ENCODE results near the gene LCN10.

The LCN10 gene

DNA sequence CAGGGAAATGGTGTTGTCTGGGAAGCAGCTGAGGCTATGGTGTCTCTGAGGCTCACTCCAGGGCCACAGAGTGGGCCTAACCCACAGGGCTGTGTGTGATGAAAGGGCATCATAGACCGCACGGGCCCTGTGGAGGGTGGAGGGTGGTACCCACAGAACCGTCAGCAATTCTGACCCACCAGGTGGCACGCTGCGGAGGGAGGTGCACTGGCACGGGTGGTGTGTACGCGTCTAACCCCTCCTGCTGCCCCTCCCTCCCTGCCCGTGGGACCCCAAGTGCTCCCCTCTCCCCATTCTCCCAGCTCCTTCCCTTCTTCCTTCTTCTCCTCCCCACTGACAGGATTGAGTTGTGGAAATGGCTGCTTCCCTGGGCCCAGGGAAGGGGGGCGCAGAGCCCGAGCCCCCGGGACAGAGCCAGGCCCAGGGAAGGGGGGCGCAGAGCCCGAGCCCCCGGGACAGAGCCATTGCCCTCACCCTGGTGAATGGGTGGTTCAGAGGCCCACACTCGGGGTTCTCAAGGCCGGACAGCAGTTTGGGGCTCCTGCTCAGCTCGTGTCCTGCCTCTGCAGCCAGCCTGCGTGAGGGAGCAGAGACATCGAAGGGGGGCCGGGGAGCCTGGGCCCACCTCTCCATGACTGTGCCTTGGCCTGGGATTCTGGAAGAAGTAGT, 6.8 kb downstream of the LCN10 start:
- DNase-seq = no peak

DNA sequence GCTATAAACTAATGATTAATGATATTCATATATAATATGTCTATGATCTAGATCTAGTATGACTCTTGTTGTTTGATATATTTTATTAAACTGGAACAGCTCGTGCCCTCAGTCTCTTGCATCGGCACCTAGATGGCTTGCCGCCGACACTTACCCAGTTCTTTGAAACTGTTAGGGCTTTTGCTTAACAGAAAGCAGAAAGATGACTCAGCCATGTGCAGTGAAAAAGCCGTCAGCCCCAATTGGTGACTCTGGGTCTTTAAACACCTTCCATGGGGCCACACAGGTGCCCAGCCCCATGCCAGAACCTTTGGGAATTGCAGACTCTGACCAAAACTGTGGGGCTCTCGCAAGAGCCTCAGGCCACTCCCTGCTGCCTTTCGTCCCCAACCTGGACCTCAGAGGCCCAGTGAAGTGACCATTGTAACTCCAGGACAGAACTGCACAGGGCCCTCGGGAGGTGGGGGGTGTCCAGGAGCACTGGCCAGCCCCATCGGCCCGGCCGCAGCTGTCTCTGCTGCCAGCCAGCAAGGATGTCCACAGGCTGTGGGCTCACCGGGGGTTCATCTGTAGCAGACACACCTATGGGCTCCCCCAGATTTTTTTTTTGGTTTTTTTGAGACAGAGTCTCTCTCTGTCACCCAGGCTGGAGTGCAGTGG, 7.8 kb downstream of the LCN10 start:
- DNase-seq = no peak

DNA sequence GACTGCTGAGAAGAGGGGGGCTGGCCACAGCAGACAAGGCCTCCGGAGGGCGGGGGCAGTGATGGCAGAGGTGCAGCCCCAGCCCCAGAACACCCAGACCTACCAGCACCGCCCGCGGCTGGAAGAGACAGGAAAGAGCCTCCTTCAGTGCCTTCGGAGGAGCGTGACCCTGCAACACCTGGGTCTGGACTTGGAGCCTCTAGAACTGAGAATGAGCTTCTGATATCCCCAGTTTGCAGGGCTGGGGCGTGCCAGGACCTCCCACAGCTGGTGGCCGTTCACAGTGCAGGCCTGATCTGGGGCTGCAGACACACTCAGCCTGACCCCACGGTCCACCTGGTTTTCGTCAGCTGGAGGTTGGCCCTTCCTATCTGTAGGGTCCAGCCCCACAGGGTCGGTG, 9.1 kb downstream of the LCN10 start:
- no peak for DNase-seq

DNA sequence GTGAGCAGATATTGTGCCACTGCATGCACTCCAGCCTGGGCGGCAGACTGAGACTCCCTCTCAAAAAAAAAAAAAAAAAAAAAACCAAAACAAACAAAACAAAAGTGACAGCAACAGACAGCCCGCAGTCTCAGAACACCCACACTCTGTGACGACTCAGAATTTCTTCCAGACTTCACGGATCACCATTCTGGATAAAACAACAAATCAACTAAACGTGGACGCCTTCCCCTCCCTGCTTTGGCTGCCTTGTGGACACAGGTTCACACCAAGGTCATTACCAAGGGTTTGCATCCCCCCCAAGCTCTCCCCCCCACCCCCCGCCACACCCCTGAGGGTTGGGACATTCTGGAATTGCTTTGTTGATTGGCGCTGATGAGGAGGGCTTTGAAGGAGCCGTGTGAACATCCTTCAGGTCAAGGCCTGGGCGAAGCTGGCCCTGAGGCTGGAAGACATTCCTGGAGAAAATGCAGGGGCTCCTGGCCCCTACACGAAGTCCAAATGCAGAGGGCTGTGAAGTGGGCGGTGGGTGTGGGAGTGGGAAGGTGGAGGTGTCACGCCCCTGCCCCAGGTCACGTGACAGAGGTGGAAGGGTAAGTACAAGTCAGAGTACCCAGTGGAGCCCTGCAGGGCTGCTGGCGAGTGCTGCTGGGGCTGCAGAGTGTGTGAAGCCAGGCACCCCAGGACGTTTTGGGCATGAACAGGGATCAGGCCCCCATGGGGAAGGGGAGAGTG, 10.1 kb downstream of the LCN10 start:
- no peak for DNase-seq

DNA sequence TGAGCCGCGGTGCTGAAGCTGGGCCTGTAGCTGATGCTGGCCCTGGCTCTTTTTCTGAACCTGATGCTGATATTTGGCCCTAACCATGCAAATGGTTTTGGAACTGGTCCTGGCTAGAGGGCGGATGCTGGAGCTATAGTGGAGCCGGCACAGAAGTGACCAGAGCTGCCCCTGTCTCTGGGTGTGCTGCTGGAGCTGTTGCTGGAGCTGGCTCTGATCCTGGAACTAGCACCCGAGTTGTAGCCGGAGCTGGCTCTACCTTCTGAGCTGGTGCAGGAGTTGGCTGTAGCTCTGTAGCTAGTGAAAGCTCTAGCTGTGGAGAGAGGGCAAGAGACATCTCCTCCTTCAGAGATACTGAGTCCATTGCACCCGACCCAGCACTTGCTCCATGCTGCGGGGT, 12.8 kb downstream of the LCN10 start:
- DNase-seq = no peak

DNA sequence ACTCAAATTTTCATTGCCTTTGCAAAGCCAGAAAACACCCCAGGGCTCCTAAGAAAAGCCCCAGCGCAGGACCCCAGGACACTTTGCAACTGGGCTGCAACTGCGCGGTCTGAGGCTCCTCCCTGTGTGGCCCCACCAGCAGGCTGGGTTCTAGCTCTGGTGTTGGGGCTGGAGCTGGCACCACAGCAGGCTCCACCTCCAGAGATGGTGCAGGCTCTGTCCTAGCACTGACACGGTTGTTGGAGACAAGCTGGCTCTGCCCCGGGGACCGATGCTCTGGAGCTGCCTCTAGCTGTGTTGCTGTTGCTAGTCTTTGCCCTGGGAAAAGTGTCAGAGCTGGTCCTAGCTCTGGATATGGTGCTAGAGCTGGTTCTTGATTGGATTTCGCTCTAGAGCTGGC, 13.6 kb downstream of the LCN10 start:
- no peak for DNase-seq

DNA sequence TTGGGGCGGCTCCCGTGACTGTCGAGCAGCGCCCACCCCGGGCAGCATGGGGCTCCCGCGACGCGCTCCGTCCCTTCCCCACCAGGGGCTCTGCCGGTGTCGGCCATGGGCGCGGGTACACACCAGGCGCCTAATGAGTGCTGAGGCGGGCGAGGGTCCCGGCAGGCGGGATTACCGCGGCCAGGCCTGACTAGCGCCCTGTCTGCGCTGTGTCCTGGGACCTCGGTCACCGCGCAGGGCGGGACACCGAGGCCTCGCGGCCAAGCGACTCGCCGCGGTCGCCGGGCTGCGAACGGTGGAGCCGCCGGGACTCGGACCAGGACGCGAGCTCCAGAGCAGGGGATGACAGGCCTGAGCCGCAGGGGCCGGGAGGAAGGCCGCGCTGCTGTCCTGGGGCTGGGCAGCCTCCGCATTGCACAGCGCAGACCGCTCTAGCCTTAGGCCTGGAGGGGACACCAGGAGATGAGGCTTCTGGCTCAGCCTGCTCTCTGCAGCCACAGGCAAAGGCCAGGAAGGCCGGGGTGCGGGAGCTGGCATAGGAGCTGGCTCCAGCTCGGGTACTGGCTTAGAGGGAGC, 14.1 kb downstream of the LCN10 start:
- no peak for DNase-seq

DNA sequence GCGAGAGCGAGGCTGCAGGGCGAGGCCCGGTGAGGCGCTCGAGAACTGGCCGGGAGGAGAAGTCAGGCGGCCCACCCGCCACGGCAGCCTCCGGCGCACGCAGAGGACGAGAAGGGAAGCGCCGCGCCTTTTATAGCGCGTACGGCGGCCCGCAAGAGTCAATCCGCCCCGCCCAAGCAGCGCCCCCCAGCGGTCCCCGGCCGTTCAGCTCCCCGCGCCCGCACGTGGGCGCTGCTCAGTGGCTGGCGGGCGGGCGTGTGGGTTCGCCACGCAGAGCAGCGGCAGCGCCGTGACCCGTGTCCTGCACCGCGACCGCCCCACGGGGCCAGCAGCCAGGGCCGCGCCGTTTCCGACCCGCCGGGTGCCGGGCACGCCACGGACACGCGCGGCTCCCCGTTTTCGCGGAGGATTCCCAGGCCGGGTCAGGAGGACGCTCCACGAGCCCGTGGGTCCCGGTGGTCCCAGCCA, 14.6 kb downstream of the LCN10 start:
- DNase-seq = peak; percentile 89 to 95 (median 92)

DNA sequence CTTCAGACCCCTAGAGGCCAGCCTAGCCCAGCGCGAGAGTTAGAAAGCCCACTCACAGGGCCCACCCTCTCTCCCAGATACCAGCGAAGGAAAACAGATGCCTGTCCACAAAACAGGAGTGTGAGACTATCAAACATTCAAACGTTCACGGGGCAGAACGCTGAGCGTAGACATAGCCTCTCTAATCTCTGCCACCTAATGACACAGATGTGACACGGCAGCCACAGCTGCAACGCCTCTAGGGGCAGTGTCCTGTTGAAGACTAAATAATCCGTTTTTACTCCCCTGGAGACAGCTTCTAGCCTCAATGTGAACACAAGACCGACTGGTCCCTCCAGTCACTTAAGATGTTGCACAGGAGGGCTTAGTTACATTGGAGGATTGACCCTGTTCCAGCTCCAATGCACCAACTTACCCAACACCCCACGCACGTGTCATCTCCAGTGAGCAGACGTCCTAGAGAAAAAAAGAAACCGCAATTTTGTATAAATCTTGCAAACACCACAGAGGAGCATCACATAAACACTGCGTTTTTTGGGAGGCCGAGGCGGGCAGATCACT, 16.0 kb downstream of the LCN10 start:
- DNase-seq = no peak

DNA sequence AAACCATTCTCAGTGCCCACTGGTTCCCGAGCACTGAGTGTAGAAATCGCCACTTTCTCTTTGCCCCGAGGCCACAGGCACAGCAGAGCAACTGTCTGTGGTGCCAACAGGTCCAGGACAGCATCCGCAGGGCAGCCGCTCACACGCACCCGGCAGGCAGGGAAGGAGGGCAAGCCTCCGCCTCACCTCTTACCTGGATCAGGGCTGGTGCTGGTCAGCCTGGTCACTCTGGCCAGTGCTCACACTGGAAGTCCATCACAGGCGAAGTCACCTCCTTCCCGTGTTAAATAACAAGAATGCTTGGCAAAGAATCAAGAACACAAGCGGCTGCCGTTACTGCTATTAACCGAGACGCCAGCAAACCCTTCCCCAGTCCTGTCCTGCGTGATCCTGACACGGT, 16.6 kb downstream of the LCN10 start:
- no peak for DNase-seq

DNA sequence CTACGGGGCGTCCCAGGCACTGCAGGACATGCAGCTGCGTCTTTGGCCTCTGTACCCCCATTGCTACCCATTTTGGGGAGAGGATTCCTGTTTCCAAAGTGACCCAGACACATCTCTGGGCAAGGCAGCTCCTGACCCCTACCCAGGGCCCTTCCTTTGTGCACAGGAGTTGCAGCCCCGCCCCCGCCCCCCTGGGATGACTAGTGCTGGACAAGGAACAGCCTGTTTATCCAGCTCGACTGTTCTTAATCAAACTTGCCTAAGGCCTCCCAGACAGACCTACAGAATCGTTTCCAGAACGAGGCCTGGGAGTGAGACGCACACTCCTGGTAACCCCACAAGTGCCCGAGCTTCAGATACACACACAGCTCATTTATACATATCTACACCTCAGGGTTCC, 17.1 kb downstream of the LCN10 start:
- no peak for DNase-seq

DNA sequence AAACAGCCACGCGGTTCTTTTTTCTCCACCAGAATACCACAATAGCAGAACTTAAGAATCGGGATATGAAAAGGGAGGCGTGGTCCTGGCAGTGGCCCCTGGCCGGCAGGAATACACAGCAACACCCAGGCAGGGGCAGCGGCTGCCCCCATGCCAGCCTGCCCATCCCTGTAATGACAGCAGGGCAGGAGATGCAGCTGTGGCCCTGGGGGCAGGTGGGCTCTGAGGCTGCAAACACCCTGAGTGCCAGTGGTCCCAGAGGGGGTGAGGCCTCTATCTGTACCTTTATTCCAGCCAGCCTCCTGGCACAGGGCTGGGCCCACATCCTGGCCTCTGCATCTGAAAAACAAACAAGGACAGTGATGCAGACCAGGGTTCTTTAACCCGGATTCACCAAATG, 18.0 kb downstream of the LCN10 start:
- no peak for DNase-seq

DNA sequence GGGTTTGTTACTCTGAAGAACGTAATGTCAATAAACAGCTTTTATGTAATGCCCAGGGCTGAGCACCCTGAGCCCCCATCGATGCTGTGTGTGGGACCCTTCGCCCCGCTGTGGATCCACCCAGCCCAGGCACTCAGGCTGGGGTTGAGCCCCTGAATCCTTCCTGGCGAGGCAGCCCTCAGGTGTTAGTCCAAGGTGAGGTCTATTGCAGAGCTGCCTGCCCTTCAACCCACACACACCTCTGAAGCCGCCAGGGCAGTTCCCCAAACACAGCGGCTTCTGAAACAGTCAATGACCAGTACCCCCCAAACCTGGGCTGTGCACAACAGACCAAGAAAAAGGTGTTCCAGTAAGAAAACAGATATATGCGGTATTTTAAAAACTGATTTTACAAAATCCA, 18.8 kb downstream of the LCN10 start:
- no peak for DNase-seq

DNA sequence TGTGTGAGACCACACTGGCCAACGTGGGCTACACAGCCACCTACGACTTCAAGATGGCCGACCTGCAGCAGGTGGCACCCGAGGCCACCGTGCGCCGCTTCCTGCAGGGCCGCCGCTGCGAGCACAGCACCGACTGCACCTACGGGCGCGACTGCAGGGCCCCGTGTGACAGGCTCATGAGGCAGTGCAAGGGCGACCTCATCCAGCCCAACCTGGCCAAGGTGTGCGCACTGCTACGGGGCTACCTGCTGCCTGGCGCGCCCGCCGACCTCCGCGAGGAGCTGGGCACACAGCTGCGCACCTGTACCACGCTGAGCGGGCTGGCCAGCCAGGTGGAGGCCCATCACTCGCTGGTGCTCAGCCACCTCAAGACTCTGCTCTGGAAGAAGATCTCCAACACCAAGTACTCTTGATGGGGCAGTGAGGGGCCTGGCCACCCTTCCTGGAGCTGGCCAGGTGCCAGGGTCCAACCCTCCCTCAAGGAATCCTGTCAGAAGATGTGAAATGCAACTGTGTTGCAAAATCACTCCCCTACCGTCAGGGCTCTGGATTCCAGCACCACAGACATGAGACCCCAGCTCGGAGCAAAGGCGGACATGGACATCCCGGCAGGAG, 19.3 kb downstream of the LCN10 start:
- DNase-seq = no peak

DNA sequence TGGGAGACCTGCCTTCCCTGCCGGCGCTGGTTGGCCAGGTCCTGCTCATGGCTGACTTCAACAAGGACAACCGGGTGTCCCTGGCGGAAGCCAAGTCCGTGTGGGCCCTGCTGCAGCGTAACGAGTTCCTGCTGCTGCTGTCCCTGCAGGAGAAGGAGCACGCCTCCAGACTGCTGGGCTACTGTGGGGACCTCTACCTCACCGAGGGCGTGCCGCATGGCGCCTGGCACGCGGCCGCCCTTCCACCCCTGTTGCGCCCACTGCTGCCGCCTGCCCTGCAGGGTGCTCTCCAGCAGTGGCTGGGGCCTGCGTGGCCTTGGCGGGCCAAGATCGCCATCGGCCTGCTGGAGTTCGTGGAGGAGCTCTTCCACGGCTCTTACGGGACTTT, 19.8 kb downstream of the LCN10 start:
- DNase-seq = no peak

DNA sequence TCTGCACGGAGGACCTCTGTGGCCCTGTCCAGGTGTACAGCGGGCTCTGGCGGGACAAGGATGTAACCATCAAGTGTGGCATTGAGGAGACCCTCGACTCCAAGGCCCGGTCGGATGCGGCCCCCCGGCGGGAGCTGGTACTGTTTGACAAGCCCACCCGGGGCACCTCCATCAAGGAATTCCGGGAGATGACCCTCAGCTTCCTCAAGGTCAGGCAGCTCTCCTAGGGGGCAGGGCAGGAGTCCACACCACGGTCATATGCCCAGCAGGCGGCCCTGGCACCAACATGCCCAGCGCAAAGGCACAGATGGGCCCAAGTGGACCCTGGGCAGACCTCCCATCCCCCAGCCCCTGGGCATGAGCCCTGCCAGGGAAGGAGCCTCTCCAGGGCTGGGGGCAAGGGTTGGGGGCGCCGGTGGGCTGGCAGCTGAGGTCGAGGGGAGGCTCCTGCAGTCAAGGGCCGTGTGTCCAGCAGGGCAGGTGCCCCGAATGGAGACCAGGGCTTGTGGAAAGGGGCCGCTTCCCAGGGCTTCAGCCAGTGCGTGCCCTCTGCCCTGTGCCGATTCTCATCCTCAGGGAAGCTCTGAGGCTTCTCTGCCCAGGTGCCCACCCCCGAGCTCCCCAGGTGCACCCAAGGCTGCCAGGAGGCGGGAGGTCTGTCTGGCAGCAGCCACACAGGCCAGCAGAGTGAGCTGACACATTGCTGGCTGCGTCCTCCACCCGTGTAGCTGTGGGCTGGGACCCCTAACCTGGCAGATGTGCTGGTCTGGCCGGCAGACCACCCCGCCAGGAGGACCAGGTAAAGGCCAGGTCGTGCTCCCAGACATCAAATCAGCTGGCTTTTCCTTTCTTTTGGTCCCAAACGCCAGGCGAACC, 20.4 kb downstream of the LCN10 start:
- no peak for DNase-seq

DNA sequence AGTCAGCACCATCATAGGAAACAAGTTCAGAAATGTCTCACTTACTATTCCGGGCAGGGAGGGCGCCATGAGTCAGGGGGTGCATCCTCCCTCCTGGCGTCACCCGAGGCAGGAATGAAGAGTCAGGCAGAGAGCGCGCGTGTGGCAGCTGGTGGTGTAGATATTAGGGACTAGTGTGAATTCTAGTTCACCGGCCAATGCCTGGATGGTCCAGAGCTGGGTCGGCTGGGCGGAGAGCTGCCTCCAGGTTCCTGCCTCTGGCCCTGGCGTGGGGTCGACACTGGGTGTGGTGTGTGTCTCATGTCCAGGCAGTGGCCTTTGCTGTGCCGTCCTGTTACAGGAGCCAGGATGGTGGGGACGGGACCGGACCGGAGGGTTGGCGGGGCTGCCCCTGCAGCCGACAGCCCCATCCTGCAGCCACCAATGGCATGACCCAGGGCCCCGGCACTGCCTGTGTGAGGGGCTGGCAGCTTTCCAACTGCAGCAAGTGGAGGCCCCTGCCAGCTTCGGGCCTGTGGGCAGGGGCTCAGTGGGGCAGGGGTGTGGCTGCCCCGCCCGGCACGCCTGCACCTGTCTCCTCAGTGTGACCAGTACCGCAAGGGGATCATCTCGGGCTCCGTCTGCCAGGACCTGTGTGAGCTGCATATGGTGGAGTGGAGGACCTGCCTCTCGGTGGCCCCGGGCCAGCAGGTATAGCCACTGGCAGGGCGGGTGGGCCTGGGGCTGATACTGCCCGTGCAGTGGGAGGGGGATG, 21.2 kb downstream of the LCN10 start:
- no peak for DNase-seq

DNA sequence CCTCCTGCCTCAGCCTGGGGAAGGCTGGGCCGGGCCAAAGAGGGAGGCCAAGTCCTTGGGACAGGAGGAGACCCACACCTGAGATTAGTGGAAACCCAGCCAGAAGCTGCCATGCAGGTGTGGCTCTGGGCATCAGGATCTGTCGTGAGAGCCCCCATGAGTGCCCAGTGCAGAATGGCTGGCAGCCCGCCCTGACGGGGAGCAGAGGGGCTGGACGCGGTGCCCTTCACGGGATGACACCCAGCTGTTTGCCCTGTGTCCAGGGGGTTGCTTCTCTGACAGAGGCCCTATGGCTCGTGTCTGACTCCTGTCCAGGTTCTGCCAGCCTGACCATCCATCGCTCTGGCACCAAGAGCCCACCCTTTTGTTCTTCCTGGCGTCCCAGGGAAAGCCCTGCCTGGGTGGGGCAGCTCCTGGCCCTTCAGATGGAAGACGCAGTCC, 21.8 kb downstream of the LCN10 start:
- no peak for DNase-seq

DNA sequence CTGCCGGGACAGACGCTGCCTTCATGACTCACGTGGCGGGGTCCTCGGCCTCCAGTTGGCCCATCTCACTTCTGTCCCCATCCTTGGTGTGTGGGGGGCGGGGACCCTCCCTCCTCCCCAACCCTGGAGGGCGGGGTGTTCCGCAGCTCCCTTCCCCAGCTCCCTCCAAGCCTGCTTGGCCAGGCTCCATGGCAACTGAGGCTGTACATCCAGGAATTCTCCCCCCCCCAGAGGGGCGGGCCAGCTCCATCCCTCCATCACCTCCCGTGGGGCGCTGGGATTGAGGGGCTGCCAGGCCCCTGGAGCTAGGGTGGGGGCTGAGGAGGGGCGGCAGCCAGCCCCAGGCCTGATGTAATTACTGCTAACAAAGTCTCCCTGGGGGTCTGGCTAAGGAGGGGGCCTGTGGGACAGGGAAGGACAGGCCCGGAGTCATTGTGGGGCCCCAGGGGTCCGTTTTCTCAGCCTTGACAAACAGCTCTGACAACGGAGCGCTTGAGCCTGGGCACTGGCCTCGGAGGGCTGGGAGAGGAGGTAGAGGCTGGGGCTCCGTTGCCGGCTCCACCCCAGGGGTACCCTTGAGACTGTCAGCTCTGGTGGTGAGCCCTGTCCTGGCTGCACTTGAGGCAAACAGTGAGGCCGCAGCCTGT, 22.4 kb downstream of the LCN10 start:
- DNase-seq = no peak

DNA sequence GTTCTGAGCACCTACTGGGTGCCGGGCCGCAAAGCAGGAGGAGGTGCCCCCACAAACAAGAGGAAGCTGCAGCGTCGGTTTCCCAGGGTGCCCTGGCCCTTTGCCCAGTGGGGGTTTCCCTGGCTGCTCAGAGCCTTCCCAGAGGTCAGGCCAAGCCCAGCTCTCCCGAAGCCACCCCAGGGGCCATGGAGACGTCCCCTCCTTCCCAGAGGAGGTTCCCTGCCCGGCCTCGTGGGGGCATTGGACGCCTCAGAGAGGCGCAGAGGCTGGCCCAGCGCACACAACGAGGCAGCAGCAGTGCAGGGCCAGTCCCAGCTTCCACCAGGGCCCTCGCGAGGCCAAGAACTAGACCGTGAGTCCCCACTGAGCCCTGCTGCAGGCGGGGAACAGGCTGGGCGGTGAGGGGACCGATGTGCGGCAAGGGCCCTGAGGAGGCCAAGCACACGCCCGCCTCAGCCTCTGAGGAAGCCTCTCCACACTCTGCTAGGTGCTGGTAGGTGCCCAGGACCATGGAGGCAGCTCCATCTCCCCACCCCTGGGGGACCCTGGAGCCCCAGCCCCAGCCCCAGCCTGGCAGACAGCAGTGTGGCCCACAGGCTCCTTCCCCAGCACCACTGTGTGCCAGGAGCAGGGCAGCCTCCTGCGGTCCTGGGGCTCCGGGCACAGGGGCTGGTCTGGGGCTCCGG, 23.4 kb downstream of the LCN10 start:
- no peak for DNase-seq

Data from activated CD4-positive, CD25-positive, alpha-beta regulatory T cell (primary cell).